ENCODE data around the gene TTC33.
"Not testable (repeated sequence)": the region's sequence is repeated elsewhere in the genome, so short reads cannot be mapped to it uniquely, and the experiment has no call there.

Gene TTC33

DNA sequence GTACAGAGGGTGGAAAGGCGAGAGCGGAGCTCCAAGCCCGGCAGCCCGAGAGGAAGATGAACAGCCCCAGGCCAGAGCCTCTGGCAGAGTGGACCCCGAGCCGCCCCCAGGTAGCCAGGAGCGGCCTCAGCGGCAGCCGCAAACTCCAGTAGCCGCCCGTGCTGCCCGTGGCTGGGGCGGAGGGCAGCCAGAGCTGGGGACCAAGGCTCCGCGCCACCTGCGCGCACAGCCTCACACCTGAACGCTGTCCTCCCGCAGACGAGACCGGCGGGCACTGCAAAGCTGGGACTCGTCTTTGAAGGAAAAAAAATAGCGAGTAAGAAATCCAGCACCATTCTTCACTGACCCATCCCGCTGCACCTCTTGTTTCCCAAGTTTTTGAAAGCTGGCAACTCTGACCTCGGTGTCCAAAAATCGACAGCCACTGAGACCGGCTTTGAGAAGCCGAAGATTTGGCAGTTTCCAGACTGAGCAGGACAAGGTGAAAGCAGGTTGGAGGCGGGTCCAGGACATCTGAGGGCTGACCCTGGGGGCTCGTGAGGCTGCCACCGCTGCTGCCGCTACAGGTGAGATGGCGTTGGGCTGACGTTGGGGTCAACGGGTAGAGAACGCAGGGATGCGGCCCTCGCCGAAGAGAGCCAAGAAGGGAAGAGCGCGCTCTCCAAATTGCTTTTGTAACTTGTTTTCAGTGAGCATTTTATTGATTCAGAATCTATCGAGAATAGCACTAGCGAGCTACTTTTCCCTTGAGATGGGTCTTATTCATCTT, 75.7 kb downstream of the TTC33 start, which contains the start of gene PTGER4:
PTGER4 (plus strand) TSS at position 3 of the 769 bp plus-strand sequence. CDS start 1,079 bp downstream, outside the sequence.
- DNase-seq (ENCODE audit: low read depth in 2 of 2) = no peak

DNA sequence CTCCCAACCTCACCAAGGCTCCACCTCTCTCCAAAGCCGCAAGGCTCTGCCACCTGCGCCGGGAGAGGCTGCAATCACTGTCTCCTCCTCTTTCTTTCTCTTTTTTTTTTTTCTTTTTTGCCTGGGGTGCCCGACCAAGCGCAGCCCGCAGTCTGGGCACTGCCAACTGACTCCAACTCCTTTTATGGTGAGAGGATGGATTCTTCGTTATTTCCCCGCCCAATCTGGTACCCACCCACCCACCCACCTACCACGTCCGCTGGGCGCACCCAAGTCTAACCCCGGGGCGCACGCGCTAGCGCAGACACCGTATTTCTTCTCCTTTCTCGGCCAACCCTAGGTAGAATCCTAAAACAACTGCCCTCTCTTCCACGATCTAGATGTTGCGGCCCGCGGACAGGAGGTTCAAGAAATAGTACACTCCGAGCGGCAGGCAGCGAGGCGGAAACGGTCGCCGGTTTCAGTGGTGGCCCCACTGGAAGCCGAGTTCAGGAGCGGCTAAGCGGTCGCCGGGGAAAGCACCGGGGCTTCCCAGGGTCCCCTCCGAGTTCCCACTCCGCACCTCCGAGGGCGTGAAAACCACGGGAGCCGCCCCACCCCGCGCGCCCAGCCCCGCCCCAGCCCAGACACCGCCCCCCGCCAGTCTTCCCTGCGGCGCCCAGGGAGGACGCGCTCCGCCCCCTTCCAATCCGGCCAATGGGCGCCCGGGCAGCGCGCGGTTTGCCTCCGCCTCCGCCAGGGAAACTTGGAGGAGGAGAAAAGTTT, 76.4 kb downstream of the TTC33 start:
- DNase-seq (ENCODE audit: low read depth in 2 of 2) = peak; percentile 84 to 89

DNA sequence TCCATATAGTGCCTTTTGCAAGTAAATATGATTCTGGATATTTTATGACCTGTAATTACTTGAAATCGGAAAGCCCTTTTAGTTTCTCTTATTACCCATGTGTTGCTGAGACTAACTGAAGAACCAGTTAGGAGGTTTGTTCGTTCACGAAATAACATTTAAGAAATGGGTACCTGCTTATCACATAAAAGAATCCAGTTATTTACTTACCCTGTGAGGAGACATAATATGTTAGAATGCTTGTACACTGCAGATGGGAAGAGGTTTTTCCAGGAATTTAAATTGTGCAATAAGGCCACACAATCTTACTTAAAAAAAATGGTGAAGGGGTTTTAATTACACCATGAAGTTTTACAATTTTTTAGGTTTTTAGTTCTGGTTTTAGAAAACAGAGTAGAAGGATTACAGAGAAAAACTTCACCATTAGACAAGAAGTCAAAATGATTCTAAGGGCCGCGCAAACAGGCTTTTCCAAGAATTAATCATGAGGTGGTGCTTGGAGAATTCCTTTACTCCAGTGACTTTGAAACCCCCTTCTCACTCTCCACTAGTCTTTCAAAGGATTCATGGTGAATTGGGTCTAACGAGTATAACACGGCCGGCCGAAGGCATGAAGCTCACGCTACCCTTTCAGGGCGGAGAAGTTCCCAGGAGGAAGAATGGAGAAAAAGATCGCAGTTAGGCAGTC, 77.2 kb downstream of the TTC33 start:
- DNase-seq (ENCODE audit: low read depth in 2 of 2) = no peak

DNA sequence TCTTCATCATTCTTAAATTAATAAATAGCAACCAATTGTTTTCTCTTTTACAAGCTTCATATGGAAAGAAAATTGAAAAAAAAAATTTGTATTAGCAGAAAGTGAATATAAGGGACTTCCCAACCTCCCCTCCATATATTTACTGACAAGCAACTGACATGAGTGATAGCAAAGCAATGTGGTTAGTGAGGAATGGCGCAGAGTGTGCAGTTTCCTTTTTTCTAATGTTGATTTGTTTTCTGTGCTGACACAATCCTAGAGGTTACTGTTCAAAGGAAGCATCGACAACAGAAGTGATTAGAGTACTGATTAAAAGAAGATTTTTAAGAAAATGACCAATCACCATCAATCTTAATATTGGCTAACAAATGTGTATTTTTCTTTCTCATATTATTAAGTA, 77.7 kb downstream of the TTC33 start:
- DNase-seq (ENCODE audit: low read depth in 2 of 2) = no peak

DNA sequence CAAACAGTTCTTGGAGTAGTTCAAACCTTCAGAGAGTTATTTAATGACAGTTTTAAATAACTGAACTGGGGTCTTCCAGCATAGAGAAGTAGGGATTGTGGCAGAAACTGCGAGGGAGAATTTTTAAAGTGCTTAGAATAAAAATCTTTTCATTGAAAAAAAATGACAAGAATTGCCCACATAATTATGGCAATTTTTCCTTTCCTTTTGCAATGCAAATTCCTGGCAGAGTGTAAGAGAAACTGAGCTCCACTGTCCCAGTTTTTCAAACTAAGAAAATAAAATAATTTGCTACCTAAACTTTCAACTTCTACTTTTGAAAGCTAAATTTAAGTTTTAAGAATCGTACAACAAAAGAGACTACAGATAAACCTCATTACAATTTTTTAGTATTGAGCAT, 78.3 kb downstream of the TTC33 start:
- DNase-seq (ENCODE audit: low read depth in 2 of 2) = no peak

DNA sequence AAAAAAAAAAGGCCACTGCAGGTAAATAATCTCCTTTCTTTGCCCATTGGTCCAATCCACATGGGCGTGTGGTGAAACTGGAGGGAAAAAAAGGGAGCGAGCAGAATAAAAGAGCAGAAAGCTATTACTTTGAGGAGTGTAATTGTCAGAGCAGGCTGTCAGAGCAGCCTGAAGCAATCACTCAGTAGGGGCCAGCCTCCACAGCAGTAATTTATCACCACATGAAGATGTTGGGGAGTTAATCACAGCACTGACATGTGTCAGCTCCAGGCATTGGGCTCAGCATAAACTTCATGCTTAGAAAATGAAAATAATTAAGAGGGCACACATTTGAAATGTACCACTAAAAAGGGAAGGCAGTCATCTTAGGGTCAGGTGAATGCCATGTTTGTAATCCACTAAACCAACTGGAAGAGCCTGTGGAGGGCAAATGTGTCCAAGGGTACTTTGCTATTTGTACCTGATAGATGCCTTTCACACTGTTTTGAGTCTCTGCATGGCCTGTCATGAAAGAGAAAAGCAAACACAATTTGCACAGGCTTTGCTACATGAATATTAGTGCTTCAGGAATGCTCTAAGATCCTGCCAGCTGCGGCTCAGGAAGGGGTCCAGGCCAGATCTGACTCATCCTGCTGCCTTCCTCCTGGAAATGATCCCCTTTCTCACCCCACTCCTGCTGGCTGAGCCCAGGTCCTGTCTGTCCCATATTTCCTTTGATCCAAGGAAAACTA, 79.0 kb downstream of the TTC33 start:
- no peak for DNase-seq (ENCODE audit: low read depth in 2 of 2)

DNA sequence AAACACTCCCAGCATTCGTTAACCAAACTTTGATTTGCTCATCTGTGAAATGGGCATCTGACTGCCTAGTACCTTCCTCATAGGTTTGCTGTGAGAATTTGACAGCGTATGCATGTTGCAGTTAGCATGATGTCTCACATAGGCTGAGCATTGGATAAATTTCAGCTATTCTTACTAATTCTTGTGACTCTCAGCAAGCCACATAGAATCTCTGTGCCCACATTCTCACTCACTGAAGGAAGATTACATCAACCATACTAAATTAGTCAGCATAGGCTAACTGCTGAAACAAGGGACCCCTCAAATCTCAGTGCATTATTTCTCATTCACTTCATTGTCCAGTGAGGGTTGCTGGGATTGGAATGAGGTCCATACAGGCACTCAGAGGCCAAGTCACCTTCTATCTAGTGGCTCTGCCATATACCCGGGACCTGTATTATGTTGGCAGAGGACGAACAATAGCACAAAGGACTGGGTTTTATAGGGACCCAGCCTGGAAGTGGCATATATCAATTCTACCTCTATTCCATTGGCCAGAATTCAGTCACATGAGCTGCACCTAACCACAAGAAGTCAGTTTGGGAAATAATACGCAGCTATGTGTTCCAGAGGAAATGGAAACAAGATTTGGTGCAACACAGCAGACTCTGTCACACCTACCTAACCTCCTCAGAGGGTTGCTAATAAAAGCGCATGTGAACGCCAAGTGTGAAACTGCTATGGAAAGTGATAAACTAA, 80.2 kb downstream of the TTC33 start:
- peak in 1 of 2 donors; percentile 14 for DNase-seq (ENCODE audit: low read depth in 2 of 2)

DNA sequence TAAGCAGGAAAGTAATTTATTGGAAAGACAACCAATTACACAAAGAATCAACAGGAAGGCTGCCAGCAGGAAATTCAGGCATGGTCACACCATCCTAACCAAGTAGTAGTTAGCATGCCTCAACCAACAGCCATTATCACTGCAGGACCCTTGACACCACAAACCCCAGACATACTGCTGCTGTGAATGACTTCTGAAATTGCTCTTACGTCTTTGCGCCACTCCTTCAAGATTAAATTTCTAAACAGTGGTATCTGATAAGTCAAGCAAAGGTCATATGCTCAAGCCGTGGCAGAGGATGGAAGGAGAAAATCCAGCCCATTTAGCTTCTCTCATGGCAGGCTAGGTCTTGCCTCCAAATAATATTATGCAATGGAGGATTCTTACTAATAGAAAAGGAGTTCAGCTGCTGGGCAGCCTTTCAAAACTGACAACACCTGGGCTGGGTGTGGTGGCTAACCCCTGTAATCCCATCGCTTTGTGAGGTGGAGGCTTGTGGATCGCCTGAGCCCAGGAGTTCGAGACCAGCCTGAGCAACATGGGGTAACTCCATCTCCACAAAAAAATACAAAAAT, 81.0 kb downstream of the TTC33 start:
- DNase-seq (ENCODE audit: low read depth in 2 of 2) = no peak

DNA sequence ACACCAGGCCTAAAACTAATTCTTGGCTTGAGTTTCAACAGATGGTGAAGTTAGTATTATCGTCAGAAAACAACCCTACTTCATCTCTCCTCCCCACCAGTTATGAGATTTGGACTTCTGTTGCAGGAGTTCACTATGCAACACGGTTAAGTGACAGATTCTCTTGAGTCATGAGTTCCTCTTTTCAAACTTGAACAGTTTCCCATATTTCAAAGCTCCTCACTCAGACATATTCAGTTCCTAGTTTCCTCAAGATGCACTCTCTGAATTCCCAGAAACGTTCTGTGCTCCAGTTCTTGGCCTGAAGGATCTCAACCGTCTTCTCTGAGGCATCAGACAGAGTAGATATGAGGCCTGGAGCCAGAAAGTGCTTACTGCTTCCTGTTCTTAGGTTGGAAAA, 83.3 kb downstream of the TTC33 start:
- DNase-seq (ENCODE audit: low read depth in 2 of 2) = no peak

DNA sequence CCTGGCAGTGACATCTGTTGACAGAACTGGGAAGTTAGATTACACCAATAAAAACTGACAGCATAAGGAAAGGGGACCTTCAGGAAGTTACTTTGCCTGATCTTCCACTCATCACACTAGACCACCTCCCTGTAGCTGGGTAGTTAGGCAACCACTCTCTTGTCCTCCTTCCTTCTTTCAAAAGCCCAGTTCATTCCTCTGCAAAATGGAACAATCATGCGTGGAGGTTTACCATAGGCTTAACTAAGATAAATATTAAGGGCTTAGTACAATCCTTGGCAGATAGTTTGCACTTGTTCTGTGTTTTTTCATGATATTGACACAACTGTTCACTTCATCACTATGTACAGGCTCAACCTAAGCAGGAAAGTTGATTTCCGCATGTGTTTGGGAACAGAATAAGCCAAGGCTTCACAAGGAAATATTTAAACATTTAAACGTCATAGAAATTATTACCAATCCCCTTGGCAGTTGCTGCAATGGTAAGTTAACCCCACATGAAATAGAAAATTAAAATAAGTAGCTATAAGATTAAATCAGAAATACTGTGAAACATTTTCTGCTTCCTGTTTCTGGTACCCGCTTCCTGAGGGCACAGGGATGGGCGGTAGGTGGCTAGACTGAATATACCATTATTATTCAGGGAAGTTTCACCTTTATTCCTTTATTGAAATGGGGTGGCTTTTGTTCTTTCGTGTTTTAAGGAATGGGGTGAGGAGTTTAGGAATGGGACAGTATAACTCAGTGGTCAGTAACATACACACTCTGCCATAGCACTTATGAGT, 86.0 kb downstream of the TTC33 start:
- no peak for DNase-seq (ENCODE audit: low read depth in 2 of 2)

DNA sequence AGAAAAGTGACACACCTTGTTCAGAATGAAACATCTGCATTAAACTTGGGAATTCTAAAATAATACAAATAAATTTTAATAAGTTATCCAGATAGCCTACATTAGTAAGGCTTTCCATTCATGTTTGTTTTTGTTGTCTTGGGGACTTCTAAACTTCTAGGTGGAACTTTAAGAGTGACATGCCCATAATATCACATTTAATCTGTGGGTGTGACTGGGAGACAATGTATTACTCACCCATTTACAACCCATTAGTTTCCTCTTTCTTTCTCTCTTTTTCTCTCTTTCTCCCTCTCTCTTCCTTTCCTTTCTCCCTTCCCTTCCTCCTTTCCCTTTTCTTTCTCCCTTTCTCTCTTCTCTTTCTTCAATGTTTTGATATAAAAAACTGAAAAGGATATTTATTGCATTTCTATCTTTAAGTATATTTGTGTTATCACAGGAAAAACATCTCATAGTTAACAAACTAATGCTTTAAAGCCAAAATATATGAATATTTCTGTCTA, 88.5 kb downstream of the TTC33 start:
- DNase-seq (ENCODE audit: low read depth in 2 of 2) = no peak

DNA sequence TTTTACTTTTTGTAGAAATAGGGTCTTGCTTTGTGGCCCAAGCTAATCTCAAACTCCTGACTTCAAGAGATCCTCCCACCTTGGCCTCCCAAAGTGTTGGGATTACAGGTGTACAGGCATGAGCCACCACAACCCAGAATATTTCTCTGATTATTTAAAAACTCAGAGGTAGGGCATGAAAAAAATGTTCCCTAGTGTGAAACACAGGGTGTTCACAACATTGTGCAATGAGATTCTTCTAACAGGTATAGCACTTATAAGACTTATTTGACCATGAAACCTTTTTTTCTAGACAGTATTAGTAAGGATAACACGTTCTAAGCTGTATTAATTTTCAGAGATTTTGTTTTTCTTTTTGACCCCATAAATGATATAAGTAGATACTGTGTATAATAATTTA, 89.1 kb downstream of the TTC33 start:
- DNase-seq (ENCODE audit: low read depth in 2 of 2) = no peak

DNA sequence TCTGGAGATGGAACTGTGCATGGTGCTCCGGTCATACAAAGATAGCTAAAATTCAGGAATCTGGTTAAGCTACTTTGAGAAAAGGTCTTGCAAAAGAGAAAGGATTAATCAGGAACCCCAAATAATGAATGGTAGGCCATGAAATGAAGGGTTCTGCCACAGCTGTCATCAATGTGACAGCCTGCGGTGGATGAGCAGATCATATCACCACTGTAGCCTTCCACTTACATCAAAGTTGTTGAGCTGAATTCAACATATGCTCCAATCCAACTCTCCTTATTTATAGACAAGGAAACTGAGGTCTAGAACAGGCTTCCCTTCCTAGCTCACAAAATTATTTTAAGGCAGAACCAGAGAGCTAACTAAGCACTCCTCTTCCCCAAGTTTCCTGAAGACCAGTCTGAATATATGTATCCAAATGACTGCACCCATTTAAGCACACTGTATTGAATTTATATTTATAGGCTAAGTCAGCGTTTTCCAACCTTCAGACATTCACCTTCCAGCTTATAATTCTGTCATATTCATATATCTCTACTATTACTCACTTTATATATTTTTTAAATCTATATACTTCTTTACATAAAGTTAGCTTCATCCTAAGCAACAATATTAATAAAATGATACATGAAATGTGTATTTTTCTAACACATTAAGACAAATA, 90.0 kb downstream of the TTC33 start:
- DNase-seq (ENCODE audit: low read depth in 2 of 2) = no peak

DNA sequence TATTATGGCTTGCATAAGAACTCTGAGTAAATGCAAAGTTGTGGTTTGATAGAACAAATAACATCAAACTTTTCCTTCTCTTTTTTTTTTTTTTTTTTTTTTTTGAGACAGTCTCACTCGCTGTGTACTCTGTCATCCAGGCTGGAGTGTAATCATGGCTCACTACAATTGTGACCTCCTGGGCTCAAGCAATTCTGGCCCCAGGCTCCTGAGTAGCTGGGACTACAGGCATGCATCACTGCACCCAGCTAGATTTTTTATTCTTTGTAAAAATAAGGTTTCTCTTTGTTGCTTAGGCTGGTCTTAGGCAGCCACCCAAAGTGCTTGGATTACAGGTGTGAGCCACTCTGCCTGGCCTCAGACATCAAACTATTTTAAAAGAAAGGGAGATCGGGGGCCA, 95.0 kb downstream of the TTC33 start:
- DNase-seq (ENCODE audit: low read depth in 2 of 2) = no peak

DNA sequence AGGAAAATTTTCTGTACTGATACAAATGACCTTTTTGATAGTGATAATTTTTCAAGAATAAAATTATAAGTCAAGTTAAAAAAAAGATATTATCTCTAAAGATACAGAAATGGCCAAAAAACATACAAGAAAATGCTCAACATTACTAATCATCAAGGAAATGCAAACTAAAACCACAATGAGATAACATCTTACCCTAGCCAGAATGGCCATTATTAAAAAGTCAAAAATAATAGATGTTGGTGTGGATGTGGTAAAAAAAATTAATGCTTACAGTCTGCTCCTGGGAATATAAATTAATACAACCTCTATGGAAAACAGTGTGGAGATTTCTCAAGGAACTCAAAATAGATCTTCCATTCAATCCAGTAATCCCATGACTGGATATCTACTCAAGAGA, 99.0 kb downstream of the TTC33 start:
- DNase-seq (ENCODE audit: low read depth in 2 of 2) = no peak

DNA sequence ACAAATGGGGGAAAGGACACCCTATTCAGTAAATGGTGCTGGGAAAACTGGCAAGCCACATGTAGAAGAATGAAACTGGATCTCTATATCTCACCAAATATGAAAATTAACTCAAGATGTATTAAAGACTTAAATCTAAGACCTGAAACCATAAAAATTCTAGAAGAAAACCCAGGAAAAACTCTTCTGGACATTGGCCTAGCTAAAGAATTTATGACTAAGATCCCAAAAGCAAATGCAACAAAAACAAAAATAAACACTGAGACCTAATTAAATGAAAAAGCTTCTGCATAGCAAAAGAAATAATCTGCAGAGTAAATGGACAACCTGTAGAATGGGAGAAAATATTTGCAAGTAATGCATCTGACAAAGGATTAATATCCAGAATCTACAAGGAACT, 99.7 kb downstream of the TTC33 start:
- DNase-seq (ENCODE audit: low read depth in 2 of 2) = not testable (repeated sequence)

DNA sequence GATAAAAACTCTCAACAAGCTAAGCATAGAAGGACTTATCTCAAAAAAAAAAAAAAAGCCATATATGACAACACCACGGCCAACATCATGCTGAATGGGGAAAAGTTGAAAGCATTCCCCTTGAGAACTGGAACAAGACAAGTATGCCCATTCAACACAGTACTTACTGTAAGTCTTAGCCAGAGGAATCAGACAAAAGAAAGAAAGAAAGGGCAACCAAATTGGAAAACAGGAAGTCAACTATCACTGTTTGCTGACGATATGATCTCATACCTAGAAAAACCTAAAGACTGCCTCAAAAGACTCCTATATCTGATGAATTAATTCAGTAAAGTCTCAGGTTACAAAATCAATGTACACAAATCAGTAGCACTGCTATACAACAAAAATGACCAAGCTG, 100.6 kb downstream of the TTC33 start:
- DNase-seq (ENCODE audit: low read depth in 2 of 2) = no peak

DNA sequence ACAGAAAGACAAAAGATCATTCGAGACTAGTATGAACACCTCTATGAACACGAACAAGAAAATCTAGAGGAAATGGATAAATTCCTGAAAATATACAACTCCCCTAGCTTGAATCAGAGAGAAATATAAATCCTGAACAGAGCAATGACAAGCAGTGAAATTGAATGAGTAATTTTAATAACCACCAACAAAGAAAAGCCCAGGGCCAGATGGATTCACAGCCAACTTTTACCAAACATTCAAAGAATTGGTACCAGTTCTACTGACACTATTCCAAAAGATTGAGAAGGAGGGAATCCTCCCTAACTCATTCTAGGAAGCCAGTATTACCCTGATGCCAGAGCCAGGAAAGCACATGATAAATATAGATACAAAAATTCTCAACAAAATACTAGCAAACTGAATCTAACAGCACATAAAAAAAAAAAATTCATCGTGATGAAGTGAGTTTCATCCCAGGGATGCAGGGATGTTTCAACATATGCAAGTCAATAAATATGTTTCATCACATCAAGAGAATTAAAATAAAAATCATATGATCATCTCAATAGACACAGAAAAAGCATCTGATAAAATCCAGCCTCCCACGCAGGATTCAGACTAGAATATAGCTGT, 101.3 kb downstream of the TTC33 start:
- DNase-seq (ENCODE audit: low read depth in 2 of 2) = no peak
